Peyer's patch (tissue), 4 donors: ENCODE results near the gene BRD3.
"Not testable (repeated sequence)": the region's sequence is repeated elsewhere in the genome, so short reads cannot be mapped to it uniquely, and the experiment has no call there.

ENCODE experiments used
- POLR2A ChIP-seq, 2 donors: fragments of 450-650 bp; IDR thresholded peaks; one replicate each; pipeline ENCODE4 v1.5.1; 2017; ENCODE audit warnings: antibody characterized with exemption in 2 of 2, mild to moderate bottlenecking in 2 of 2, moderate library complexity in 2 of 2
- TF ChIP-seq, protein P1 (sequence below), 6 experiments: fragments of 450-650 bp in 4 of 6; fragments of 200-600 bp in 2 of 6; sonication (generic) in 1 of 6; IDR thresholded peaks; one replicate each; pipeline ENCODE4 v1.5.1; 2017 to 2019; ENCODE audit warnings: antibody characterized with exemption in 6 of 6, mild to moderate bottlenecking in 3 of 6, moderate library complexity in 1 of 6

DNA sequence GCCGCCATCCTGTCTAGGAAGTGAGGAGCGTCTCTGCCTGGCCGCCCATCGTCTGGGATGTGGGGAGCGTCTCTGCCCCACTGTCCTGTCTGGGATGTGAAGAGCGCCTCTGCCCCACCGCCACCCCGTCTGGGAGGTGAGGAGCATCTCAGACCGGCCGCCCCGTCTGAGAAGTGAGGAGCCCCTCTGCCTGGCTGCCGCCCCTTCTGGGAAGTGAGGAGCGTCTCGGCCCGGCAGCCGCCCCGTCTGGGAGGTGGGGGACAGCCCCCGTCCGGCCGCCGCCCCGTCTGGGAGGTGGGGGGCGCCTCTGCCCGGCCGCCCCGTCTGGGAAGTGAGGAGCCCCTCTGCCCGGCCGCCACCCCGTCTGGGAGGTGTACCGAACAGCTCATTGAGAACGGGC lies 7.9 kb upstream of the BRD3 start:
- TF ChIP-seq, protein P1, sequence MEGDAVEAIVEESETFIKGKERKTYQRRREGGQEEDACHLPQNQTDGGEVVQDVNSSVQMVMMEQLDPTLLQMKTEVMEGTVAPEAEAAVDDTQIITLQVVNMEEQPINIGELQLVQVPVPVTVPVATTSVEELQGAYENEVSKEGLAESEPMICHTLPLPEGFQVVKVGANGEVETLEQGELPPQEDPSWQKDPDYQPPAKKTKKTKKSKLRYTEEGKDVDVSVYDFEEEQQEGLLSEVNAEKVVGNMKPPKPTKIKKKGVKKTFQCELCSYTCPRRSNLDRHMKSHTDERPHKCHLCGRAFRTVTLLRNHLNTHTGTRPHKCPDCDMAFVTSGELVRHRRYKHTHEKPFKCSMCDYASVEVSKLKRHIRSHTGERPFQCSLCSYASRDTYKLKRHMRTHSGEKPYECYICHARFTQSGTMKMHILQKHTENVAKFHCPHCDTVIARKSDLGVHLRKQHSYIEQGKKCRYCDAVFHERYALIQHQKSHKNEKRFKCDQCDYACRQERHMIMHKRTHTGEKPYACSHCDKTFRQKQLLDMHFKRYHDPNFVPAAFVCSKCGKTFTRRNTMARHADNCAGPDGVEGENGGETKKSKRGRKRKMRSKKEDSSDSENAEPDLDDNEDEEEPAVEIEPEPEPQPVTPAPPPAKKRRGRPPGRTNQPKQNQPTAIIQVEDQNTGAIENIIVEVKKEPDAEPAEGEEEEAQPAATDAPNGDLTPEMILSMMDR (IDR thresholded peaks at IDR 0.05), result not testable (repeated sequence)
- not testable (repeated sequence) for TF ChIP-seq POLR2A (IDR thresholded peaks at IDR 0.05)
